Measurements from ENCODE around the gene HCK.

The HCK gene

GRCh38 chr20:32132911-32133549 is 81.0 kb downstream of the HCK start:
- no peak for DNase-seq

GRCh38 chr20:32134026-32134425 is 82.0 kb downstream of the HCK start:
- DNase-seq: no peak

- DNase-seq: no peak
Observed at GRCh38 chr20:32135983-32136515, 84.0 kb downstream of the HCK start.

GRCh38 chr20:32138921-32139320 is 86.9 kb downstream of the HCK start:
- no peak for DNase-seq

GRCh38 chr20:32139947-32140346 is 87.9 kb downstream of the HCK start:
- no peak for DNase-seq

- no peak for DNase-seq
Observed at GRCh38 chr20:32140603-32141002, 88.6 kb downstream of the HCK start.

- DNase-seq: no peak
Observed at GRCh38 chr20:32141465-32141980, 89.5 kb downstream of the HCK start.

- no peak for DNase-seq
Observed at GRCh38 chr20:32142088-32142487, 90.0 kb downstream of the HCK start.

- no peak for DNase-seq
Observed at GRCh38 chr20:32142991-32143390, 90.9 kb downstream of the HCK start.

- DNase-seq: no peak
Observed at GRCh38 chr20:32144898-32145662, 93.0 kb downstream of the HCK start.

GRCh38 chr20:32149566-32150170 is 97.6 kb downstream of the HCK start:
- no peak for DNase-seq

GRCh38 chr20:32150291-32150848 is 98.3 kb downstream of the HCK start:
- DNase-seq: no peak
